Astrocyte of the cerebellum (primary cell): Measurements from ENCODE around the gene CAMTA1.
"Not testable (repeated sequence)": the region's sequence is repeated elsewhere in the genome, so short reads cannot be mapped to it uniquely, and the experiment has no call there.

Experiments used
- DNase-seq: peaks from one replicate; pipeline ENCODE4 v3.0.0-alpha.2; 2011; ENCODE audit warnings: low read depth
- H3K4me3 ChIP-seq: 2 replicates; pipeline ENCODE4 v1.5.1; 2011; ENCODE audit warnings: mild to moderate bottlenecking, low read depth, low read length, moderate library complexity
- in situ Hi-C: cut with HindIII; loops from 2 replicates; pipeline ENCODE4 v1.10.0; 2017; ENCODE audit warnings: low sequenced_read_pairs
- TF ChIP-seq, protein P1 (sequence below): IDR thresholded peaks from 2 replicates; pipeline ENCODE4 v1.5.1; 2012; ENCODE audit warnings: low read length, low read depth, moderate library complexity, mild to moderate bottlenecking; ENCODE audit errors: missing control alignments

The CAMTA1 gene

DNA sequence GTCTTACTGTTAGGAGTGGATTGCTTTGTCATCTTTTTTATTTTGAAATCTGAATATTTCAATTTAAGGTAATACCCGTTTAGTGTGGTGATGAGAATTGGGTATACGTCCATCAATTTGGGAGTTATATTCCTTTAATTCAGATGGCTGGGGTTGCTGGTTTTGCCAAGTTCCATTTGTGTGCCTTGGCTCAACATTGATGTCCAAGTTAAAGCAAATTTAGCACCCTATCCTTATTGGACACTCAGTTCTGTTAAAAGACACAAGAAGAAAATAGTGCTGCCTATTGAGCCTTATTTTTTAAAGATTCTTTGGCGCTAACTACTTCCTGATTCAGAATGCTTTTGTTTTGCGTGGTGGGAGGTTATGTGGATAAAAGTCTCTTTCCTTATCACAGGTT, 40.6 kb downstream of the CAMTA1 start:
- in situ Hi-C loops: no loop called here
- DNase-seq: no peak

DNA sequence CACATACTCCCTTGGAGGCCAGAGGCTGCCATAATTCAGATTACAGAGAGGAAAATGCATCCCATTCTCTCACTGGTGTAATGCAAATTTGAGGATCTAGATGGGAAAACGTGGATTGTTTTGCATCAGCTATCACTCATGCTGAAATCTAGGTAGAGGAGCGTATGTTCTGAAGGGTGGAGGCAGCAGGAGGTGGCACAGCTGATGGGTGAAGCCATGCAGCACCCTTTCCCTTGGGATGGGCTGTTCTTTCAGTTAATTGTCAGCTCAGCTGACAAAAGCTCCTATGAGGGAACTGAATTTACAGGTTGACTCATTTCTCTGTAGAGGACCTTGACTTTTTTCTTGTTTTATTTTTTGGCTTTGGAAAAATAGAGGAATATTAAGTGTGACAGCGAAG, 41.8 kb downstream of the CAMTA1 start:
- no peak overlapping the region for H3K4me3 ChIP-seq
- in situ Hi-C loops: no loop called here
- TF ChIP-seq, protein P1, sequence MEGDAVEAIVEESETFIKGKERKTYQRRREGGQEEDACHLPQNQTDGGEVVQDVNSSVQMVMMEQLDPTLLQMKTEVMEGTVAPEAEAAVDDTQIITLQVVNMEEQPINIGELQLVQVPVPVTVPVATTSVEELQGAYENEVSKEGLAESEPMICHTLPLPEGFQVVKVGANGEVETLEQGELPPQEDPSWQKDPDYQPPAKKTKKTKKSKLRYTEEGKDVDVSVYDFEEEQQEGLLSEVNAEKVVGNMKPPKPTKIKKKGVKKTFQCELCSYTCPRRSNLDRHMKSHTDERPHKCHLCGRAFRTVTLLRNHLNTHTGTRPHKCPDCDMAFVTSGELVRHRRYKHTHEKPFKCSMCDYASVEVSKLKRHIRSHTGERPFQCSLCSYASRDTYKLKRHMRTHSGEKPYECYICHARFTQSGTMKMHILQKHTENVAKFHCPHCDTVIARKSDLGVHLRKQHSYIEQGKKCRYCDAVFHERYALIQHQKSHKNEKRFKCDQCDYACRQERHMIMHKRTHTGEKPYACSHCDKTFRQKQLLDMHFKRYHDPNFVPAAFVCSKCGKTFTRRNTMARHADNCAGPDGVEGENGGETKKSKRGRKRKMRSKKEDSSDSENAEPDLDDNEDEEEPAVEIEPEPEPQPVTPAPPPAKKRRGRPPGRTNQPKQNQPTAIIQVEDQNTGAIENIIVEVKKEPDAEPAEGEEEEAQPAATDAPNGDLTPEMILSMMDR: no peak
- DNase-seq: no peak

More for the DNA sequence above, 40.6 kb downstream of the CAMTA1 start:
- H3K4me3 ChIP-seq: no peak overlapping the region
- TF ChIP-seq, protein P1: no peak

DNA sequence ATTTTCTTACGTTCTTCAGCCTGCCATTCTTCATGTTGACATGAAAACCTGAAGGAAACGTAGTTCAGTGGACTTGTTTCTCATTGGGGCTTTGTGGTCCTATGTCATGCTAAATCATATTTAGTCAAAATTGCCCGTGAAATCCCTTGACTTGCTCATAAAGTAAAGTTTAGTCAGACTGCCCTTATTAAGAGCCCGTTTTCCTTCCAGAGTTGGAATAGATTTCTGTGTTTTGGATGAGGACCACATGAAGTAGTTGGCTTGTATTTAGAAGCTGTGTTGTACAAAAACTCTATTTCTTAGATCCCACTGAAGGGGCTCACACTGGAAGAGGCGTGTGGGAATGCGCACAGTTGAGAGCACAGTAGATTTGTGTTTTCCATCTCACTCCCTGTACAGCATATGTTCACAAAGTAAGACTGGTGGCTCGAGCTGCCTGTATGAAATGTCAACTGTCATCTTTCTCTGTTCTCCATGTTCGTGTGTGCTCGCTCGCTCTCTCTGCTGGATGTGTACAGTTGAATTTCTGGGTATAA, 42.4 kb downstream of the CAMTA1 start:
- DNase-seq: no peak
- in situ Hi-C loops: no loop called here
- no peak overlapping the region for H3K4me3 ChIP-seq
- TF ChIP-seq, protein P1: no peak

DNA sequence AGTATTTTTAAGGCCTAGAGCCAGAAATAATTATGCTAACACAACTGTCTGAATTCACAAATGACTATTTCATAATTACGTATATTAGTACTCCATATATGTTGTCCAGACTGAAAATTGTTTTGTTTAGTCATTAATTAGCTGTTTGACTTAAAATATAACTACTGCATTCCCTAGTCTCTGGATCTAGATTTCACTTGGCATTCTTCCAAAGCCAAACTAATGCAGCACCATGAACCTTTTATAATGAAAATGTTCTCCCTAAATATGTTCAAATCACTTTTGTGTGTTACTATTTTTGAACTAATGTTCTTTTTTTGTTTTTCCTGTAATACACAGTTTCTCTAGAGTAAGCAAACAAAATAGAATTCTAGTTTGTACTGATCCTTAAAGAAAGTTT, 46.1 kb downstream of the CAMTA1 start:
- DNase-seq: no peak
- in situ Hi-C loops: no loop called here
- TF ChIP-seq, protein P1: no peak
- no peak overlapping the region for H3K4me3 ChIP-seq

DNA sequence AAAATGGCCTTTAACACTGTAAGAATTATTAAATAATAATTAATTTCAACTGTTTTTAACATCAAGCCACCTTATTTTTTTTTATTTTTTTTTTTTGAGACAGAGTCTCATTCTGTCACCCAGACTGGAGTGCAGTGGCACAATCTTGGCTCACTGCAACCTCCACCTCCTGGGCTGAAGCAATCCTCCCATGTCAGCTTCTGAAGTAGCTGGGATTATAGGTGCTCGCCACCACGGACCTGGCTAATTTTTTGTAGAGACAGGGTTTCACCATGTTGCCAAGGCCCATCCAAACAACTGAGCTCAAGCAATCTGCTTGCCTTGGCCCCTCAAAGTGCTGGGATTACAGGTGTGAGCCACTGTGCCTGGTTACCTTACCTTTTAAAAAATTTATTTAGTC, 46.8 kb downstream of the CAMTA1 start:
- DNase-seq, H3K4me3 ChIP-seq, in situ Hi-C loops: not testable (repeated sequence)

DNA sequence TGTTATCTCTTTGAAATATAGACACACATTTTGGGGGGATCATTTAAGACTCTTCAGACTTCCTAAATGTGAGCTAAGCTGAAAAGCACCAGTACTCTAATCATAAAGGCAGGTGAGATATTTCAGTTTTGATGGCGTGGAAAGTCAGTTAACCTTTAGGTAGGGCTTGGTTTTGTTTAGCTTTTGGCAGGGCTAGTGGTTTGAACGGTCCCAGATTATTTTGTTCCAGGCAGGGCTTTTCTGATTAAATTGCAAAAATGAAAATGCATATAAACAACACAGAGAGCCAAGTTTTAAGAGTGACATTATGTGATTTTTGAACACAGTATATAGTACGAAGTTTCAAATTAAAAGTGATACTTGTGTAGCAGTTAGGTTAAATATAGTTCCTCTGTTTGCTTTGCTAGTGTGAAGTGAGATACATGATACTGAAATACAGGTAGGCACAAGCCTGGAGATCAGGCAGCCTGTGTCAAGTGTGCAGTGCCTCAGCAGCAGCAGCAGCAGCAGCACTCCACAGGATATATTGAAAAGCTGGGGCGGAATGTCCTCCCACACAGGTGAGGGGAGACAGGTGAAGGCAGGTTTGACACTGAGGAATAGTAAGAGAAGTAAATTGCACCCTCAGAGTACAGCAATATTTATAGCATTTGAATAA, 47.4 kb downstream of the CAMTA1 start:
- TF ChIP-seq, protein P1: no peak
- no peak for DNase-seq
- H3K4me3 ChIP-seq: no peak overlapping the region
- in situ Hi-C loops: no loop called here

DNA sequence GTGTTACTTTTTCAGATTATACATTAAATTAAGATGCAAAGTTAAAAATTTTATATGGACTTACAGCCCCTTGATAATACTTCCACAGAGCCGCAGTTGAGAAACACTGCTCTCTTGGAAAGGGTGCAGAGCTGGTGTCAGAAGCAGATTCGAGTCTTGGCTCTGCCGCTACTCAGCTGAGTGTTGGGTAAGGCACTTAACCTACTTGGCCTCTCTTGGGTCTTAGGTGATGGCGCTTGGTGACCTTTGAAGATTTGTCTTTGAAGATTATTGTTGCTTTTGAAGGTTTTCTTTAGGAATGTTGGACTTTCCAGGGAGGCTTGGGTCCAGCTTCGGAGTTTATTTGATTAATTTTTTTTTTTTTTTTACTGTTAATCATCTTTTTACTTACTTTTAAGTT, 48.5 kb downstream of the CAMTA1 start:
- no peak overlapping the region for H3K4me3 ChIP-seq
- TF ChIP-seq, protein P1: no peak
- in situ Hi-C loops: no loop called here
- no peak for DNase-seq
